IPS DF 6.9 (cell line): ENCODE results near the gene RAB11FIP3.
"Not testable (repeated sequence)": the region's sequence is repeated elsewhere in the genome, so short reads cannot be mapped to it uniquely, and the experiment has no call there.

Source experiments
- DNase-seq: peaks from one replicate; pipeline ENCODE4 v3.0.0-alpha.2; 2013; ENCODE audit warnings: low read depth, low spot score
- H3K27ac ChIP-seq: one replicate; pipeline ENCODE4 v1.5.1; 2013; ENCODE audit warnings: low read length, control low read depth
- H3K27me3 ChIP-seq: 2 replicates; pipeline ENCODE4 v1.6.1; 2013; ENCODE audit warnings: mild to moderate bottlenecking, low read length; ENCODE audit not compliant: control insufficient read depth, insufficient read depth
- H3K36me3 ChIP-seq: 2 replicates; pipeline ENCODE4 v1.6.1; 2013; ENCODE audit warnings: low read length; ENCODE audit not compliant: control insufficient read depth, insufficient read depth
- H3K4me1 ChIP-seq: 2 replicates; pipeline ENCODE4 v1.6.1; 2013; ENCODE audit warnings: low read length; ENCODE audit not compliant: control insufficient read depth, insufficient read depth
- H3K4me3 ChIP-seq: 2 replicates; pipeline ENCODE4 v1.5.1; 2013; ENCODE audit warnings: mild to moderate bottlenecking, low read length
- H3K9me3 ChIP-seq: 2 replicates; pipeline ENCODE4 v1.6.1; 2013; ENCODE audit warnings: low read length, inconsistent platforms; ENCODE audit not compliant: control insufficient read depth, insufficient read depth
- WGBS: extraction: QIAGEN DNeasy Blood & Tissue Kit; methylation state at CpG from one replicate; pipeline ENCODE4 v1.1.7; 2013; ENCODE audit warnings: mixed read lengths, missing lambda C conversion rate; ENCODE audit not compliant: insufficient read length, insufficient coverage; 5-methylcytosine and 5-hydroxymethylcytosine counted together

The RAB11FIP3 gene

GRCh38 chr16:381012-381788 is 44.2 kb upstream of the RAB11FIP3 start:
- peaks cover 14% of the 10 kb centered on the region for H3K36me3 ChIP-seq
- no peak for DNase-seq
- WGBS, result no CpG with 5 or more reads among the region's 73 CpGs
- H3K27ac ChIP-seq, result no peak overlapping the region
- no peaks in the 10 kb centered on the region for H3K27me3 ChIP-seq
- H3K9me3 ChIP-seq, result no peaks in the 10 kb centered on the region
- H3K4me3 ChIP-seq, result peak overlapping the region; percentile 89
- H3K4me1 ChIP-seq, result peaks cover 14% of the 10 kb centered on the region

- no peak within 1 kb of the TSS for H3K27ac ChIP-seq
- no peak for DNase-seq
- WGBS, result no CpG with 5 or more reads among the region's 123 CpGs
These were observed 43.4 kb upstream of the RAB11FIP3 start, which contains the start of gene PGAP6 for GRCh38 chr16:381789-382717. Gene PGAP6 (minus strand): TSS chr16:381978. CDS start chr16:381821, 157 bp downstream.

GRCh38 chr16:383326-384051 is 42.0 kb upstream of the RAB11FIP3 start:
- WGBS, result no CpG with 5 or more reads among the region's 33 CpGs

More at GRCh38 chr16:381789-382717, 43.4 kb upstream of the RAB11FIP3 start, which contains the start of gene PGAP6:
- Histone ChIP-seq H3K27me3 (no peaks in the 10 kb centered on the region), H3K4me1 (peaks cover 14% of the 10 kb centered on the region), H3K36me3 (peaks cover 5% of the 10 kb centered on the region), H3K4me3 (peak within 1 kb of the TSS; percentile 89), H3K9me3 (no peaks in the 10 kb centered on the region)

GRCh38 chr16:386641-387156 is 38.8 kb upstream of the RAB11FIP3 start:
- Histone ChIP-seq H3K36me3 (no peaks in the 10 kb centered on the region), H3K4me1 (peaks cover 5% of the 10 kb centered on the region; the same call in 1 of the 2 replicates), H3K27ac (no peak overlapping the region), H3K9me3 (no peaks in the 10 kb centered on the region), H3K27me3 (no peaks in the 10 kb centered on the region), H3K4me3 (no peak overlapping the region)
- WGBS, result no CpG with 5 or more reads among the region's 19 CpGs
- no peak for DNase-seq

More at GRCh38 chr16:383326-384051, 42.0 kb upstream of the RAB11FIP3 start:
- Histone ChIP-seq H3K4me3 (no peak overlapping the region; the same call in 1 of the 2 replicates), H3K27me3 (no peaks in the 10 kb centered on the region), H3K36me3 (no peaks in the 10 kb centered on the region), H3K4me1 (peaks cover 14% of the 10 kb centered on the region), H3K9me3 (no peaks in the 10 kb centered on the region), H3K27ac (no peak overlapping the region)
- DNase-seq, result no peak

- H3K4me3 ChIP-seq, H3K27ac ChIP-seq, H3K9me3 ChIP-seq, DNase-seq, H3K27me3 ChIP-seq, H3K36me3 ChIP-seq, H3K4me1 ChIP-seq: not testable (repeated sequence)
- WGBS, result no CpG with 5 or more reads among the region's 20 CpGs
These were observed 37.4 kb upstream of the RAB11FIP3 start for GRCh38 chr16:387761-388666.

GRCh38 chr16:389352-389751 is 36.1 kb upstream of the RAB11FIP3 start:
- no peaks in the 10 kb centered on the region for H3K9me3 ChIP-seq
- WGBS, result no CpG with 5 or more reads among the region's 10 CpGs
- no peak for DNase-seq
- no peak overlapping the region for H3K27ac ChIP-seq
- H3K4me1 ChIP-seq, result peaks cover 1% of the 10 kb centered on the region; the same call in 1 of the 2 replicates
- no peaks in the 10 kb centered on the region for H3K27me3 ChIP-seq
- no peaks in the 10 kb centered on the region for H3K36me3 ChIP-seq
- no peak overlapping the region for H3K4me3 ChIP-seq

- H3K27ac ChIP-seq, result no peak overlapping the region
- no peaks in the 10 kb centered on the region for H3K36me3 ChIP-seq
- 0 out of 2 replicates have a peak, but pooled peaks cover 1% of the 10 kb centered on the region for H3K4me1 ChIP-seq
- no peak overlapping the region for H3K4me3 ChIP-seq
- no peaks in the 10 kb centered on the region for H3K27me3 ChIP-seq
- no peaks in the 10 kb centered on the region for H3K9me3 ChIP-seq
- DNase-seq, result no peak
- WGBS, result no CpG with 5 or more reads among the region's 7 CpGs
These were observed 33.5 kb upstream of the RAB11FIP3 start for GRCh38 chr16:391885-392335.

GRCh38 chr16:392450-393030 is 32.9 kb upstream of the RAB11FIP3 start:
- no CpG with 5 or more reads among the region's 7 CpGs for WGBS

GRCh38 chr16:396199-396598 is 29.2 kb upstream of the RAB11FIP3 start:
- no peak for DNase-seq
- no peak overlapping the region; the same call in 1 of the 2 replicates for H3K4me3 ChIP-seq

More at GRCh38 chr16:392450-393030, 32.9 kb upstream of the RAB11FIP3 start:
- Histone ChIP-seq H3K36me3 (no peaks in the 10 kb centered on the region), H3K9me3 (no peaks in the 10 kb centered on the region), H3K27me3 (no peaks in the 10 kb centered on the region), H3K4me1 (0 out of 2 replicates have a peak, but pooled peaks cover 1% of the 10 kb centered on the region), H3K27ac (no peak overlapping the region), H3K4me3 (no peak overlapping the region)
- no peak for DNase-seq

More at GRCh38 chr16:396199-396598, 29.2 kb upstream of the RAB11FIP3 start:
- H3K27me3 ChIP-seq, result no peaks in the 10 kb centered on the region
- H3K4me1 ChIP-seq, result peaks cover 4% of the 10 kb centered on the region; the same call in 1 of the 2 replicates
- no peaks in the 10 kb centered on the region for H3K9me3 ChIP-seq
- H3K27ac ChIP-seq, result no peak overlapping the region
- WGBS, result no CpG with 5 or more reads among the region's 3 CpGs
- H3K36me3 ChIP-seq, result peaks cover 15% of the 10 kb centered on the region
